Keratinocyte (primary cell): ENCODE measurements around the gene ADGRV1.
A peak's percentile ranks its signal among the peaks of the same experiment; 100 is the strongest.

Experiments
- EZH2 ChIP-seq: IDR thresholded peaks from one replicate; pipeline ENCODE4 v1.6.1; 2012; ENCODE audit warnings: inconsistent platforms, mild to moderate bottlenecking, low read length, moderate library complexity
- TF ChIP-seq, protein P1 (sequence below), 3 experiments: IDR thresholded peaks in 1 of 3; conservative IDR thresholded peaks in 1 of 3; optimal IDR thresholded peaks in 1 of 3; 2 replicates in 2 of 3; 3 replicates in 1 of 3; pipeline versions ENCODE3 to v1.5.1; 2011; ENCODE audit warnings: low read length in 3 of 3, mild to moderate bottlenecking in 3 of 3, moderate library complexity in 2 of 3, control low read depth in 1 of 3, inconsistent platforms in 1 of 3; ENCODE audit not compliant: insufficient read depth in 2 of 3; ENCODE audit errors: extremely low read depth in 1 of 3

- TF ChIP-seq, protein P1, sequence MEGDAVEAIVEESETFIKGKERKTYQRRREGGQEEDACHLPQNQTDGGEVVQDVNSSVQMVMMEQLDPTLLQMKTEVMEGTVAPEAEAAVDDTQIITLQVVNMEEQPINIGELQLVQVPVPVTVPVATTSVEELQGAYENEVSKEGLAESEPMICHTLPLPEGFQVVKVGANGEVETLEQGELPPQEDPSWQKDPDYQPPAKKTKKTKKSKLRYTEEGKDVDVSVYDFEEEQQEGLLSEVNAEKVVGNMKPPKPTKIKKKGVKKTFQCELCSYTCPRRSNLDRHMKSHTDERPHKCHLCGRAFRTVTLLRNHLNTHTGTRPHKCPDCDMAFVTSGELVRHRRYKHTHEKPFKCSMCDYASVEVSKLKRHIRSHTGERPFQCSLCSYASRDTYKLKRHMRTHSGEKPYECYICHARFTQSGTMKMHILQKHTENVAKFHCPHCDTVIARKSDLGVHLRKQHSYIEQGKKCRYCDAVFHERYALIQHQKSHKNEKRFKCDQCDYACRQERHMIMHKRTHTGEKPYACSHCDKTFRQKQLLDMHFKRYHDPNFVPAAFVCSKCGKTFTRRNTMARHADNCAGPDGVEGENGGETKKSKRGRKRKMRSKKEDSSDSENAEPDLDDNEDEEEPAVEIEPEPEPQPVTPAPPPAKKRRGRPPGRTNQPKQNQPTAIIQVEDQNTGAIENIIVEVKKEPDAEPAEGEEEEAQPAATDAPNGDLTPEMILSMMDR (optimal IDR thresholded peaks at IDR 0.05 in 1 of 3, IDR thresholded peaks at IDR 0.05 in 1 of 3, conservative IDR thresholded peaks at IDR 0.05 in 1 of 3; ENCODE audit: extremely low read depth in 1 of 3, insufficient read depth in 2 of 3, low read length in 3 of 3): peak; percentile 76 to 84 (median 77)
- TF ChIP-seq EZH2: no peak
Observed at GRCh38 chr5:90783460-90784333, 225.1 kb downstream of the ADGRV1 start.
